B cell (primary cell): ENCODE data around the gene FAM216B. TPM values are rescaled to one million over a fixed set of nuclear protein-coding genes. Genes with fewer than 3 reads are reported as not detected.

Source experiments
- ATAC-seq: fragments of 200-7000 bp; cut with Tn5 transposase; one replicate; pipeline ENCODE4 v1.10.0; 2021; ENCODE audit warnings: low read depth, mild to moderate bottlenecking, moderate number of reproducible peaks, moderate library complexity
- CTCF ChIA-PET: fragments of 350-600 bp; sonication (Branson Sonifier 250); formaldehyde crosslinking; loops from one replicate; lab custom pipeline; 2021; ENCODE audit warnings: antibody characterized with exemption, inconsistent platforms; lab: Charles Lee
- POLR2A ChIA-PET: fragments of 350-600 bp; sonication (Branson Sonifier 250); formaldehyde crosslinking; loops from one replicate; lab custom pipeline; 2021; ENCODE audit warnings: antibody characterized with exemption; lab: Charles Lee
- DNase-seq: peaks from one replicate; pipeline ENCODE4 v3.0.0; 2013
- H2AFZ ChIP-seq: 2 replicates; pipeline ENCODE4 v1.6.1; 2012; ENCODE audit warnings: mild to moderate bottlenecking, low read depth, low read length; ENCODE audit not compliant: insufficient read depth, poor library complexity, severe bottlenecking
- H3K27ac ChIP-seq, 2 donors: 1 replicate in 1 of 2; 2 replicates in 1 of 2; pipeline ENCODE4 v1.5.1; 2012 to 2013; ENCODE audit warnings: low read length in 2 of 2, mild to moderate bottlenecking in 2 of 2, moderate library complexity in 1 of 2
- H3K27me3 ChIP-seq, 4 experiments: fragments of 200-600 bp in 1 of 4; sonication (generic) in 1 of 4; replicated peaks in 1 of 4; 1 replicate in 2 of 4; 2 replicates in 2 of 4; pipeline versions ENCODE4 v1.6.1 to v1.7.0; 2013 to 2016; ENCODE audit warnings: low read length in 3 of 4, mild to moderate bottlenecking in 2 of 4, mixed read lengths in 1 of 4, moderate library complexity in 1 of 4; ENCODE audit not compliant: insufficient read depth in 4 of 4, control insufficient read depth in 3 of 4; ENCODE audit errors: control extremely low read depth in 1 of 4
- H3K36me3 ChIP-seq, 2 experiments: replicated peaks in 1 of 2; 1 replicate in 1 of 2; 2 replicates in 1 of 2; pipeline versions ENCODE4 v1.6.1 to v1.7.1; 2013; ENCODE audit warnings: low read length in 1 of 2; ENCODE audit not compliant: insufficient read depth in 2 of 2, control insufficient read depth in 1 of 2; ENCODE audit errors: control extremely low read depth in 1 of 2, extremely low read depth in 1 of 2
- H3K4me1 ChIP-seq, 2 donors: fragments of 200-600 bp in 1 of 2; sonication (generic) in 1 of 2; 1 replicate in 1 of 2; 2 replicates in 1 of 2; pipeline versions ENCODE4 v1.5.1 to v1.6.1; 2013 to 2017; ENCODE audit warnings: low read length in 2 of 2; ENCODE audit not compliant: control insufficient read depth in 2 of 2, insufficient read depth in 2 of 2
- H3K4me2 ChIP-seq: replicated peaks from 2 replicates; pipeline ENCODE3; 2012; ENCODE audit warnings: mild to moderate bottlenecking, low read depth, low read length; ENCODE audit not compliant: poor library complexity, severe bottlenecking
- H3K4me3 ChIP-seq, 5 experiments: fragments of 200-600 bp in 1 of 5; sonication (generic) in 1 of 5; 1 replicate in 3 of 5; 2 replicates in 2 of 5; pipeline versions ENCODE4 v1.5.1 to v1.7.0; 2011 to 2016; ENCODE audit warnings: low read length in 4 of 5, mild to moderate bottlenecking in 4 of 5, low read depth in 2 of 5, control low read depth in 1 of 5, moderate library complexity in 1 of 5; ENCODE audit not compliant: insufficient read depth in 1 of 5; ENCODE audit errors: control extremely low read depth in 1 of 5, extremely low read depth in 1 of 5
- H3K79me2 ChIP-seq: fragments of 200-600 bp; sonication (generic); one replicate; pipeline ENCODE4 v1.6.0; 2016; ENCODE audit warnings: low read length; ENCODE audit not compliant: control insufficient read depth, insufficient read depth
- H3K9ac ChIP-seq: fragments of 200-600 bp; sonication (generic); 2 replicates; pipeline ENCODE4 v1.6.1; 2017; ENCODE audit warnings: mild to moderate bottlenecking, low read length, moderate library complexity
- H3K9me3 ChIP-seq, 3 donors: one replicate each; pipeline versions ENCODE4 v1.6.1 to v1.7.1; 2013; ENCODE audit warnings: low read length in 2 of 3; ENCODE audit not compliant: control insufficient read depth in 2 of 3, insufficient read depth in 1 of 3; ENCODE audit errors: control extremely low read depth in 1 of 3
- H4K20me1 ChIP-seq: 2 replicates; pipeline ENCODE4 v1.6.0; 2012; ENCODE audit warnings: mild to moderate bottlenecking, low read length; ENCODE audit not compliant: insufficient read depth, control insufficient read depth, poor library complexity, severe bottlenecking
- H3K27ac Mint-ChIP-seq: one replicate; pipeline ENCODE4 v1.8.0; 2021; ENCODE audit warnings: mixed read lengths
- H3K27me3 Mint-ChIP-seq: one replicate; pipeline ENCODE4 v1.8.0; 2021; ENCODE audit warnings: mixed read lengths
- H3K4me1 Mint-ChIP-seq: one replicate; pipeline ENCODE4 v1.8.0; 2021; ENCODE audit warnings: mixed read lengths
- H3K4me3 Mint-ChIP-seq: one replicate; pipeline ENCODE4 v1.8.0; 2021; ENCODE audit warnings: mixed read lengths
- H3K9me3 Mint-ChIP-seq: one replicate; pipeline ENCODE4 v1.8.0; 2022; ENCODE audit warnings: mixed read lengths; ENCODE audit not compliant: insufficient read depth
- CTCF ChIP-seq: fragments of 200-600 bp; IDR thresholded peaks from one replicate; pipeline ENCODE4 v1.8.0; 2022; ENCODE audit warnings: antibody characterized with exemption, mild to moderate bottlenecking
- EZH2 ChIP-seq: IDR thresholded peaks from 2 replicates; pipeline ENCODE4 v1.6.1; 2012; ENCODE audit warnings: borderline replicate concordance, low read depth, mild to moderate bottlenecking, moderate library complexity, low read length; ENCODE audit not compliant: insufficient read depth, poor library complexity, severe bottlenecking
- WGBS: methylation state at CpG from one replicate; pipeline ENCODE4 v1.1.5; 2013; ENCODE audit warnings: missing lambda C conversion rate; ENCODE audit not compliant: insufficient coverage; 5-methylcytosine and 5-hydroxymethylcytosine counted together
- intact Hi-C: fragments of 100-400 bp; cut with micrococcal nuclease; formaldehyde crosslinking; loops from one replicate; pipeline ENCODE4 v1.10.0; 2022
- polyA plus RNA-seq: library from polyadenylated mRNA; depleted of rRNA; stranded (reverse); fragments of >200 nt; gene quantifications from 2 replicates; pipeline ENCODE4 v1.2.3, GENCODE V29; 2012
- total RNA-seq, 2 donors: library from RNA; stranded (reverse); fragments of 120-200 nt in 1 of 2; gene quantifications; 1 replicate in 1 of 2; 2 replicates in 1 of 2; pipeline versions ENCODE4 v1.2.3 to v1.2.4, GENCODE V29; 2013 to 2022

Gene FAM216B
- total and polyA plus RNA-seq, 2 donors (not counting 1 experiment from before 2014, with no cell fraction given) = not detected

- H3K4me3 ChIP-seq = no peak overlapping the region
- H3K27me3 ChIP-seq = peaks cover 0 to 2% (median 0%) of the 10 kb centered on the region in 4 experiments
- no peak overlapping the region for H3K9ac ChIP-seq
- H3K9me3 ChIP-seq = no peaks in the 10 kb centered on the region
- intact Hi-C loops = no loop called here
- H3K4me2 ChIP-seq = no peak overlapping the region
- no peaks in the 10 kb centered on the region for H3K27me3 Mint-ChIP-seq
- H3K27ac ChIP-seq = no peak overlapping the region
- no peaks in the 10 kb centered on the region for H3K9me3 Mint-ChIP-seq
- ChIA-PET POLR2A (no interaction called here), CTCF (interaction anchor here (1.6 kb wide), 1 partner anchor 62 kb away, joined by 3 read pairs; no protein-coding TSS in a partner anchor)
- H3K79me2 ChIP-seq = no peaks in the 10 kb centered on the region
- DNase-seq = no peak
- whole genome bisulfite sequencing = no CpG with 5 or more reads among the region's 1 CpG
- H3K4me1 ChIP-seq = no peaks in the 10 kb centered on the region
- no peak overlapping the region for H3K27ac Mint-ChIP-seq
- H3K36me3 ChIP-seq = no peaks in the 10 kb centered on the region
- H3K4me3 Mint-ChIP-seq = no peak overlapping the region
- H4K20me1 ChIP-seq = no peaks in the 10 kb centered on the region
- TF ChIP-seq EZH2 = no peak
- no peak for TF ChIP-seq CTCF
- no peaks in the 10 kb centered on the region for H3K4me1 Mint-ChIP-seq
- no peak overlapping the region for H2AFZ ChIP-seq
- ATAC-seq = no peak
Measured at GRCh38 chr13:42740753-42741152, 40.6 kb upstream of the FAM216B start.

- no peak for DNase-seq
- TF ChIP-seq CTCF (no peak), EZH2 (no peak)
- no peaks in the 10 kb centered on the region for H3K36me3 ChIP-seq
- POLR2A ChIA-PET = no interaction called here
- H3K9ac ChIP-seq = no peak overlapping the region
- WGBS = 100% methylated on average over 1 of the region's 2 CpGs
- no peaks in the 10 kb centered on the region for H4K20me1 ChIP-seq
- no peaks in the 10 kb centered on the region for H3K4me1 ChIP-seq
- H3K4me1 Mint-ChIP-seq = no peaks in the 10 kb centered on the region
- H3K4me3 Mint-ChIP-seq = no peak overlapping the region
- intact Hi-C loops = no loop called here
- H3K9me3 Mint-ChIP-seq = no peaks in the 10 kb centered on the region
- no peaks in the 10 kb centered on the region for H3K79me2 ChIP-seq
- H3K27ac Mint-ChIP-seq = no peak overlapping the region
- no peak overlapping the region for H3K27ac ChIP-seq
- CTCF ChIA-PET = no interaction called here
- H3K4me2 ChIP-seq = no peak overlapping the region
- H3K27me3 Mint-ChIP-seq = no peaks in the 10 kb centered on the region
- H3K4me3 ChIP-seq = no peak overlapping the region
- H3K27me3 ChIP-seq = peaks cover 0 to 2% (median 0%) of the 10 kb centered on the region in 4 experiments
- H3K9me3 ChIP-seq = no peaks in the 10 kb centered on the region
- no peak for ATAC-seq
- no peak overlapping the region for H2AFZ ChIP-seq
Measured at GRCh38 chr13:42741914-42742313, 39.5 kb upstream of the FAM216B start.
